K562 (cell line): ENCODE results near the gene SRGAP2B.
"Not testable (repeated sequence)": the region's sequence is repeated elsewhere in the genome, so short reads cannot be mapped to it uniquely, and the experiment has no call there.

Experiments
- CBFB ChIP-seq: sonication (generic); formaldehyde crosslinking; IDR thresholded peaks from 2 replicates; pipeline ENCODE4 v1.4.0; 2020; ENCODE audit warnings: mild to moderate bottlenecking, missing genetic modification reagents
- CTCF ChIP-seq, 3 experiments: IDR thresholded peaks in 2 of 3; conservative IDR thresholded peaks in 1 of 3; 2 replicates each; pipeline ENCODE4 v1.5.1; 2011 to 2012; ENCODE audit warnings: low read length in 3 of 3, mild to moderate bottlenecking in 3 of 3, control low read depth in 2 of 3, improper control_type of control experiment in 1 of 3, inconsistent platforms in 1 of 3, low read depth in 1 of 3, mixed read lengths in 1 of 3, moderate library complexity in 1 of 3; ENCODE audit not compliant: insufficient read depth in 2 of 3
- EGR1 ChIP-seq: fragments of 450-650 bp; conservative IDR thresholded peaks from 2 replicates; pipeline ENCODE4 v1.6.1; 2017; ENCODE audit warnings: mild to moderate bottlenecking
- ELF4 ChIP-seq: fragments of 450-650 bp; formaldehyde crosslinking; IDR thresholded peaks from 2 replicates; pipeline ENCODE4 v1.4.0; 2022; ENCODE audit warnings: missing genetic modification characterization
- FOXM1 ChIP-seq, 2 experiments: fragments of 450-650 bp in 1 of 2; sonication (generic) in 1 of 2; formaldehyde crosslinking in 1 of 2; IDR thresholded peaks; 2 replicates each; pipeline versions ENCODE4 v1.6.1 to v1.9.0; 2017 to 2022; ENCODE audit warnings: low read depth in 2 of 2, mild to moderate bottlenecking in 2 of 2, missing genetic modification reagents in 1 of 2, moderate library complexity in 1 of 2
- MCM5 ChIP-seq: fragments of 450-650 bp; IDR thresholded peaks from 2 replicates; pipeline ENCODE4 v1.6.1; 2016; ENCODE audit warnings: low read depth
- NCOA4 ChIP-seq: fragments of 450-650 bp; IDR thresholded peaks from 2 replicates; pipeline ENCODE4 v1.6.1; 2018; ENCODE audit warnings: mild to moderate bottlenecking; ENCODE audit not compliant: partially characterized antibody
- SLC30A9 ChIP-seq: fragments of 250-450 bp; sonication (Bioruptor Pico); IDR thresholded peaks from 2 replicates; pipeline ENCODE4 v1.8.0; 2022; ENCODE audit warnings: mild to moderate bottlenecking, moderate library complexity
- ZNF717 ChIP-seq: fragments of 250-450 bp; sonication (Bioruptor Pico); IDR thresholded peaks from 2 replicates; pipeline ENCODE4 v1.5.0; 2021
- ZNF740 ChIP-seq, 3 experiments: fragments of 200-800 bp in 1 of 3; sonication (Bioruptor generic) in 1 of 3; sonication (generic) in 1 of 3; formaldehyde crosslinking in 1 of 3; IDR thresholded peaks; 2 replicates each; pipeline versions ENCODE4 v1.6.1 to v1.8.0; 2016 to 2022; ENCODE audit warnings: mild to moderate bottlenecking in 2 of 3, missing compliant biosample characterization in 2 of 3, missing genetic modification characterization in 2 of 3, missing genetic modification reagents in 1 of 3
- TF ChIP-seq, protein P1 (sequence below): fragments of 200-400 bp; formaldehyde crosslinking; IDR thresholded peaks from 2 replicates; pipeline ENCODE4 v1.6.1; 2017; ENCODE audit warnings: mild to moderate bottlenecking, low read depth, low read length, moderate library complexity

- not testable (repeated sequence) for TF ChIP-seq ELF4 (CRISPR knock-in tag); ZNF740 (CRISPR knock-in tag; IDR thresholded peaks at IDR 0.05); ZNF740 (tag; IDR thresholded peaks at IDR 0.05); EGR1; NCOA4; ZNF717; FOXM1 (IDR thresholded peaks at IDR 0.05; ENCODE audit: low read depth); FOXM1 (CRISPR knock-in tag; IDR thresholded peaks at IDR 0.05; ENCODE audit: low read depth); CBFB (CRISPR knock-in tag); CTCF (IDR thresholded peaks at IDR 0.05 in 2 of 3, conservative IDR thresholded peaks at IDR 0.05 in 1 of 3; ENCODE audit: insufficient read depth in 2 of 3, low read depth in 1 of 3, low read length in 3 of 3); MCM5; SLC30A9
- TF ChIP-seq, protein P1, sequence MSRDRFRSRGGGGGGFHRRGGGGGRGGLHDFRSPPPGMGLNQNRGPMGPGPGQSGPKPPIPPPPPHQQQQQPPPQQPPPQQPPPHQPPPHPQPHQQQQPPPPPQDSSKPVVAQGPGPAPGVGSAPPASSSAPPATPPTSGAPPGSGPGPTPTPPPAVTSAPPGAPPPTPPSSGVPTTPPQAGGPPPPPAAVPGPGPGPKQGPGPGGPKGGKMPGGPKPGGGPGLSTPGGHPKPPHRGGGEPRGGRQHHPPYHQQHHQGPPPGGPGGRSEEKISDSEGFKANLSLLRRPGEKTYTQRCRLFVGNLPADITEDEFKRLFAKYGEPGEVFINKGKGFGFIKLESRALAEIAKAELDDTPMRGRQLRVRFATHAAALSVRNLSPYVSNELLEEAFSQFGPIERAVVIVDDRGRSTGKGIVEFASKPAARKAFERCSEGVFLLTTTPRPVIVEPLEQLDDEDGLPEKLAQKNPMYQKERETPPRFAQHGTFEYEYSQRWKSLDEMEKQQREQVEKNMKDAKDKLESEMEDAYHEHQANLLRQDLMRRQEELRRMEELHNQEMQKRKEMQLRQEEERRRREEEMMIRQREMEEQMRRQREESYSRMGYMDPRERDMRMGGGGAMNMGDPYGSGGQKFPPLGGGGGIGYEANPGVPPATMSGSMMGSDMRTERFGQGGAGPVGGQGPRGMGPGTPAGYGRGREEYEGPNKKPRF = not testable (repeated sequence)
These were observed 117.3 kb downstream of the SRGAP2B start for GRCh38 chr1:144977856-144978255.
